AG09309 (cell line): ENCODE data around the gene CLCN6.

ENCODE experiments used
- DNase-seq: peaks from one replicate; pipeline ENCODE4 v3.0.0-alpha.2; 2010; ENCODE audit warnings: low read depth
- H3K4me3 ChIP-seq: 2 replicates; pipeline ENCODE4 v1.5.1; 2011; ENCODE audit warnings: mild to moderate bottlenecking, low read depth, low read length, moderate library complexity; ENCODE audit not compliant: control insufficient read depth
- CTCF ChIP-seq: IDR thresholded peaks from 2 replicates; pipeline ENCODE4 v1.5.1; 2011; ENCODE audit warnings: mild to moderate bottlenecking, low read depth, low read length, inconsistent platforms; ENCODE audit not compliant: insufficient read depth, control insufficient read depth; ENCODE audit errors: missing control alignments

The CLCN6 gene

GRCh38 chr1:11841245-11842153 lies 35.5 kb downstream of the CLCN6 start:
- no peak overlapping the region for H3K4me3 ChIP-seq
- no peak for DNase-seq
- TF ChIP-seq CTCF, result no peak

GRCh38 chr1:11842154-11843041 lies 36.4 kb downstream of the CLCN6 start:
- H3K4me3 ChIP-seq, result no peak overlapping the region
- no peak for TF ChIP-seq CTCF
- no peak for DNase-seq

GRCh38 chr1:11845641-11846335 lies 39.8 kb downstream of the CLCN6 start:
- DNase-seq, result no peak
- TF ChIP-seq CTCF, result no peak
- H3K4me3 ChIP-seq, result no peak overlapping the region

- DNase-seq, result no peak
- TF ChIP-seq CTCF, result no peak
- no peak within 1 kb of the TSS for H3K4me3 ChIP-seq
These were observed 41.8 kb downstream of the CLCN6 start, which contains the start of gene NPPA for GRCh38 chr1:11847667-11848372. TSS of gene NPPA (minus strand) at chr1:11847783. CDS start at chr1:11847684, 99 bp downstream.

- DNase-seq, result no peak
- TF ChIP-seq CTCF, result no peak
- no peak overlapping the region for H3K4me3 ChIP-seq
These were observed 42.3 kb downstream of the CLCN6 start for GRCh38 chr1:11848373-11848700.

- H3K4me3 ChIP-seq, result no peak overlapping the region
- no peak for DNase-seq
- TF ChIP-seq CTCF, result no peak
These were observed 44.2 kb downstream of the CLCN6 start for GRCh38 chr1:11850156-11850555.
